HCT116 (cell line): ENCODE measurements around the gene ARHGAP18.

Experiments
- CTCF ChIP-seq, 3 experiments: fragments of 200-600 bp in 1 of 3; sonication (generic) in 1 of 3; IDR thresholded peaks in 2 of 3; conservative IDR thresholded peaks in 1 of 3; 2 replicates each; pipeline ENCODE4 v1.5.1; 2012 to 2017; ENCODE audit warnings: low read depth in 2 of 3, low read length in 2 of 3, antibody characterized with exemption in 1 of 3, borderline replicate concordance in 1 of 3, control low read depth in 1 of 3, mild to moderate bottlenecking in 1 of 3, mixed read lengths in 1 of 3, mixed run types in 1 of 3, moderate library complexity in 1 of 3; ENCODE audit not compliant: insufficient read depth in 1 of 3
- EGR1 ChIP-seq: IDR thresholded peaks from 2 replicates; pipeline ENCODE4 v1.6.1; 2012; ENCODE audit warnings: low read depth
- POLR2A ChIP-seq: IDR thresholded peaks from 2 replicates; pipeline ENCODE4 v1.7.0; 2011; ENCODE audit warnings: borderline replicate concordance; ENCODE audit not compliant: insufficient read depth, insufficient read length; ENCODE audit errors: extremely low read depth
- SP1 ChIP-seq: IDR thresholded peaks from 2 replicates; pipeline ENCODE4 v1.6.1; 2012; ENCODE audit warnings: low read depth

- no peak for TF ChIP-seq POLR2A
- TF ChIP-seq CTCF (IDR thresholded peaks at IDR 0.05 in 2 of 3, conservative IDR thresholded peaks at IDR 0.05 in 1 of 3; ENCODE audit: borderline replicate concordance in 1 of 3, insufficient read depth in 1 of 3, low read depth in 2 of 3, low read length in 2 of 3) = no peak
- no peak for TF ChIP-seq EGR1
- TF ChIP-seq SP1 = no peak
These were observed 81.7 kb downstream of the ARHGAP18 start for GRCh38 chr6:129628101-129628815.
